SKM-1 (cell line): ENCODE measurements around the gene DUSP2.

Source experiments
- DNase-seq: peaks from one replicate; lab custom pipeline; 2025; ENCODE audit not compliant: unreplicated experiment; lab: John Stamatoyannopoulos, UW

Gene DUSP2

GRCh38 chr2:96104487-96104861 lies 40.8 kb downstream of the DUSP2 start:
- no peak for DNase-seq

DNA sequence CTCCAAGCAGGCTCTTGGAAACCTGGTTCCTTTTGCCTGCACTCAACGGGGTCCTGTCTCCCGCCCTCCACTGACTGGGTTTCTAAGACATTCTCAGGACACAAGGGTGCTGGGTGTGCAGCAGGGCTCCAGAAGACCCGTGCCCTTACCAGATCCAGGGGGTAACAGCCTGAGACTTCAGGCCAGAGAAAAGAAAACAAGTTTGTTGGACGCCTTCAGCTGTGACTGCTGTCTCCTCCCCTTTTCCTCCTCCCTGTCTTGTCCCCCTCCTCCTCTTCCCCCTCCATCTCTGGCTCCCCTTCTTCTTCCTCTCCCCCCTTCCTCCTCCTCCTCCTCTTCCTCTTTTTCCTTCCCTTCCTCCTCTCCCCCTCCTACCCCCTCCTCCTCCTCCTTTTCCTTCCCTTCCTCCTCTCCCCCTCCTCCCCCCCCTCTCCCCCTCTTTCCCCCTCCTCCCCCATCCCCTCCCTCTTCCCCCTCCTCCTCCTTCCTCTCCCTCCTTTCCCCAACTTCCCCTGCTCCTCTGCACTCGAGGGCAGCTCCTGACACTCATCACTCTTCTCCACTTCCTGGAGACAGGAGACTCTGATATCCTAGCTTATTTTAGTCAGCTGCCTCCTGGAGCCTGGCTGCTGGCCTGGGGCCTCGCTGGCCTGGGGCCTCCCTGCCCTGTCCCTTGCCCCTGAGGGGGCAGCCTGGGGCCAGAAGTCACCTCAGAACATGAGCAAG lies 41.3 kb downstream of the DUSP2 start:
- DNase-seq = peak; percentile 57

DNA sequence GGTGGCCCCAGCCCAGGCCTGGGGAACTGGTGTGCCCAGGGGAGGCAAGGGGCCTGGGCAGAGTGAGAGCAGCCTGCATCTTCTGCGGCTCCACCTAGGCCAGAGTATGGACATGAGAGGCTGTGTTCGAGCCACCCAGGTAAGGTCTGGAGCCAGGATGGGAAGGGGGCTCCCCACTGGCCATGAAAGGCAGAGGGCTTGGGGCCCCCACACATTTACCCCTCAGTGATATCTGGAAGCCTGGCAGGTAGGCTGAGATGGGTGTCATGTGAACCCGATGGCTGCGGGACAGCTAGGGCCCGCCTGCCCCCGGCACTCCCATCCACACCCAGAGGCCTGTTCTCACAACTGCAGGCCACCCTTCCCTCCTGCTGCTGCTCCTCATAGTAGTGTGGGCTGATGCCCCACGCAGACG lies 42.0 kb downstream of the DUSP2 start:
- DNase-seq = no peak

GRCh38 chr2:96102596-96103186 lies 42.5 kb downstream of the DUSP2 start:
- no peak for DNase-seq

GRCh38 chr2:96100893-96101304 lies 44.3 kb downstream of the DUSP2 start:
- DNase-seq = no peak

DNA sequence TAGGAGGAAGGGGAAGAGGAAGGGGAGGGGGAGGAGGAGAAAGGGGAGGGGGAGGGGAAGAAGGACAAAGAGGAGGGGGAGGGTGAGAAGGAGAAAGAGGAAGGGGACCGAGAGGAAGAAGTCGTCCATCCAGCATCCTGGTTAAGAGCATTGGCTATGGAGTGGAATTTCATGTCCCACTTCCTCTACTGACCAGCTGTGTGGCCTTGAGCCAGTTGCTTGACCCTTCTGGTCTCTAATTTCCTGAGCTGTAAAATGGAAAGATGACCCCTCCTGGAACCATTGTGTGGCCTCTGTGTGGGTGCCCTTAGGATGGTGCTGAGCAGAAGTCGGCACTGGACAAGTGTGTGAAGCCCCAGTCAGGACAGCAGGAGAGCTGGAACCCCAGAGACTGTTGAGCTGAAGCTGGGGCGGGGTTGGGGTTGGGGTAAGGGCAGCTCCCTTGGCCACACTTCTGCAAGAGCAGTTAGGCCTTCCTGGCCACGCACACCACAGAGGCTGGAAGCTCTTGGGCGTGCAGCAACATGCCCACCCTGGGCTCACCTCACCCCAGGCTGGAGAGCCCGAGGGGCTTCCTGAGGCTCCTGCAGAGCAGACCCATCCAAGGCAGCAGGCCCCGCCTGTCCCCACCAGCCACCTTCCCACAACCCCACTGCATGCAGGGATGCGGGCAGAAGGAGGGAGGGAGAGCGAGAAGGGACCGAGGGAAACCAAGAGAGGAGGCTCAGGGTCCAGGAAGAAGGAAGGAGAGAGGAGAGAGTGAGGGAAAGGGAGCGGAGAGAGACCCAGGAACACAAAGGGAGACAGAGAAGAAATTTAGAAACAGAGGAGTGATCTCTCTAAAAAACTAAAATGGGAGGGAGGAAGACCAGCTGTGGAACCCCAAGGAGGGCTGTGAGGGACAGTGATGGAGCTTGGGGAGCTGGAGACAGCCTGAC lies 45.1 kb downstream of the DUSP2 start:
- DNase-seq = peak; percentile 34

DNA sequence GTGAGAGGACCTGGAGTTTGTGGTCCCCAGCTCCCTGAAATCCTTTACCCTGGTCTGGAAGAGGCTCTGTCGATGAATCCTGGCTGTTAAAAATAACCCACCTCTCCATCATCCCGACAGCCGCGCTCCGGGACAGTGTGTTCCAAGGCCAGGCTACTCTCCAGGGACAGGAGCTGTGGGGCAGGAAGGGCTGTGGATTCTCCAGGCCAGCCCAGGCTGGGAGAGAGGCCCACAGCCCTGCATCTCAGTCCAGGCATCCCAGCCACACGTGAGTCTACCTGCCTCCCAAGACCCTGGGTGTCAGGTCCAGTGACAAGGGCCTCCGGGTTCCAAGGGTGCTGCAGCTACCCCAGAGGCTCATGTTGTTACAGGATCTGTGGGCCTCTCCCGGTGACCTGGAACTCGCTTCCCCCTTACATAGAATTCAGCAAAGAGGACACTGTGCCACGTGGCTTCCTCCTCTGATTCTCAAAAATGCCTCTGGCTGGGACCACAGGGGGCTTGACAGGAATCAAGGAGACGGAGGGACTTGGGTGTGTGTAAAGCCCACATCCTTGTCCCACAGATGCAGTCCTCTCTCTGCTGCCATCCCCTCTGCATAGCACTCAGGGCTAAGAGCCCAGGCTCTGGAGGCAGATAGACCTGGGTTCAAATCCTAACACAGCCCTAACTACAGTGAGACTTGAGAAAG lies 46.2 kb downstream of the DUSP2 start:
- DNase-seq = no peak

DNA sequence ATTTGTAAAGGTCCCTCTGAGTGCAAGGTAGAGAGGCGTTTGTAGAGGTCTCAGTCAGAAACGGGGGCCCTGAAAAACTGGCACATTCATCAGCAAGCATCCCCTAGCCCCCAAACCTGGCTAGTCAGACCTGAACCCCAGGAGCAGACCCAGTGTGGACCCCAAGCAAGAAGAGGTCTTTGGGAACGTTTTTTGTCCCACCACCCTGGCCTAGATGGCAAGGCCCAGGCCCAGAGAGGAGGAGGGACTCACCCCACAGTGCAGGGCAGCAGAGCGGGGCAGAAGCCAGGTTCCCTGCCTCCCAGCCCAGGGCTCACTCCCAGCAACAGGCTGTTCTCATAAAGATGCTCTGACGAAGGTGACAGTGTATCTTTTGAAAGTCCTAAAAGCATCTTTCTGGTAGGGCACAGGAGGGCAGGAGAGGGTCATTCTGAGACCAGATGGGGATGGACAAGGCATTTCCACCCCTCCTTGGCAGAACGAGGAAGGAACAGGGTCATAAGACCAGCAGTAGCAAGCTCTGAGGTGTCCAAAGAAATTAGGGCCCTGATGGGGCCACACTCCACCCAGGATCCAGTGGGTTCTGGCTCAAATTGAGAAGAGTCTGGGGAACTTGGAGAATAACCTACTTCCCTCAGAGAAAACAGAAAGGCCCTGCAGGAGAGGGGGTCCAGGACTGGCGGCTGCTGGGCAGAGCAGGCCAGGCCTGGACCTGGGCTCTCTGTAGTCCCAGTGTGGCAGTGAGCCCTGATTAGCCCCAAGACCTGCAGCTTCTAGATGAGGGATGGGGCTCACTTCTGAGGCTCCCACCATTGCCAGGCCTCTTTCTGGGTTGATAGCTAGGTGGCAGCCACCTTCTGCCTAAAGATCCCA lies 47.1 kb downstream of the DUSP2 start:
- no peak for DNase-seq

- no peak for DNase-seq
Observed at GRCh38 chr2:96097441-96097840, 47.8 kb downstream of the DUSP2 start.

GRCh38 chr2:96095116-96095636 lies 50.1 kb downstream of the DUSP2 start:
- no peak for DNase-seq

GRCh38 chr2:96093528-96093927 lies 51.7 kb downstream of the DUSP2 start:
- DNase-seq = no peak
